Stimulated activated CD4-positive, alpha-beta T cell treated with anti-CD3 and anti-CD28 coated beads, TNF-alpha, amount 100 ng/mL, for 1 hour (primary cell): ENCODE measurements around the gene DDX52.
"Not testable (repeated sequence)": the region's sequence is repeated elsewhere in the genome, so short reads cannot be mapped to it uniquely, and the experiment has no call there.

Experiments
- DNase-seq, 3 donors: peaks; one replicate each; pipeline ENCODE4 v3.0.0-alpha.2; 2020; ENCODE audit warnings: low read depth in 3 of 3, low spot score in 1 of 3

DDX52 gene

GRCh38 chr17:37657202-37657601 is 14.0 kb upstream of the DDX52 start:
- no peak for DNase-seq

- DNase-seq = no peak
These were observed 8.6 kb upstream of the DDX52 start for GRCh38 chr17:37651849-37652248.

GRCh38 chr17:37650419-37651003 is 7.3 kb upstream of the DDX52 start:
- DNase-seq = no peak

DNA sequence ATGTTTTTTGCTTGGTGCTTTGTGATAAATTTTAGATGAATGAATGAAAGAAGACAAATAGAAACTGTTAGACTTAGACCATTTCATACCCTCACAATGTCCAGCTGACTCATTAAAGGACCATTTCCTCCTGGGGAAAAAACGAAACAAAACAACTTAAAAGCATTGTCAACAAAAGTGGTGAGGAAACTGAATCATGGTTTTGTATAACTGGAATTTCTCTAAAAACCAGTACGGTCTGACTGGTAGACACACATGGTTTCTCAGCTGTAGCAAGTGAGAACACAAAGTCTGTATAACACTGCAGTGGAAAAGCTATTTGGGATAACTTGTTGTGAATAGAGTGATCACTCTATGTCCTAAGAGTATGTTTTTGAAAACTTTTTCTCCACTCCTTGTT is 5.3 kb upstream of the DDX52 start:
- no peak for DNase-seq

GRCh38 chr17:37647856-37648255 is 4.6 kb upstream of the DDX52 start:
- no peak for DNase-seq

GRCh38 chr17:37643869-37644268 is 623 bp upstream of the DDX52 start:
- no peak for DNase-seq

GRCh38 chr17:37642681-37643080 is 565 bp downstream of the DDX52 start:
- no peak for DNase-seq

DNA sequence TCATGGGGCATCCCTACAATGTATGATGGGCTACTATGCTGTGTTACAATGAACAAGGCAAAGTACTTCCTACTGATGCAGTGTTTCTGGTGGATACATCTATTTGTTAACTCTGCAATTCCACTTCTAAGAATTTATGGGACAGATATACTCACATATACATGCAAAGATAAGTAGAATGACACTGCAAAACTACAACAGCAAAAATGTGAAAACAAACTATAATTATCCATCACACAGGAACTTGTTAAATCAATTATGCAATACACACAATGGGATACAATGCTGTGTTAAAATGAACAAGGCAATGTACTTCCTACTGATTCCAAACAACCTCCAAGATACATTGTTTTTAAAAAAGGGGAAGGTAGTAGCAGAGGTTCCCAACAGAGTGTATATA is 3.2 kb downstream of the DDX52 start:
- DNase-seq = no peak

DNA sequence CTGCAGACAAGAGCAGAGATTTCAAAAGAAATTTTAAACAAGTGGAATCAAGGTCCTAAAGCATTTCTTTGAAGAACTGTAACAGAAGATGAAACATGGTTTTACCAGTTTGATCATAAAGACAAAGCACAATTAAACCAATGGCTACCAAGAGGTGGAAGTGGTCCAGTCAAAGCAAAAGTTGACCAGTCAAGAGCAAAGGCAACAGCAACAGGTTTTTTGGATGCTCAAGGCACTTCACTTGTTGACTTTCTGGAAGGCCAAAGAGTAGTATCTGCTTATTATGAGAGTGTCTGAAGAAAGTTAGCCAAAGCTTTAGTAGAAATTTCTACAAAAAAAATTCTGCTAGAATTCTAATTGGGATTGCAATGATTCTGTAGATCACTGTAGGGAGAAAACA is 5.3 kb downstream of the DDX52 start:
- no peak for DNase-seq

- not testable (repeated sequence) for DNase-seq
These were observed 26.8 kb downstream of the DDX52 start for GRCh38 chr17:37616430-37616829.

- no peak for DNase-seq
These were observed 28.4 kb downstream of the DDX52 start for GRCh38 chr17:37614823-37615222.

- no peak for DNase-seq
These were observed 28.9 kb downstream of the DDX52 start for GRCh38 chr17:37614391-37614790.

DNA sequence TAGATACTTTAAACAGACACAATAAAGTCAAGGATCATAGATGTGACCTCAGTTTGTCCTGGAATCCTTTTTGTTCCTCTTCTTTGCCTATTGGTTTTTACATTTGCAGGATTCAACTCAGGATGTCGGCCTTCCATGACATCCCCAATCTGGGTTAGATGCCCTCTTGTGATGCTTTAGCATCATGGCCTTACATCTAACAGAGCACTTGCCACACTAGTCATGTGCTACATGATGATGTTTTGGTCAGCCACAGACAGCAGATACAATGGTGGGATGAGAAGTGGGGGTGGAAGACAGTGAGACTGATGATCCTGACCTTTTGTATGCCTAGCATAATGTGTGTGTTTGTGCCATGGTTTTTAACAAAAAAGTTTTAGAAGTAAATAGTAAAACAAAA is 32.3 kb downstream of the DDX52 start:
- no peak for DNase-seq

GRCh38 chr17:37610041-37610420 is 33.2 kb downstream of the DDX52 start:
- DNase-seq = not testable (repeated sequence)

GRCh38 chr17:37609170-37610040 is 33.8 kb downstream of the DDX52 start, which contains the start of gene SYNRG:
Gene SYNRG, minus strand, starts transcription at chr17:37609418. Its CDS starts 63 bp downstream, at chr17:37609355.
- peak; percentile 85 to 91 (median 91) for DNase-seq

- no peak for DNase-seq
These were observed 34.7 kb downstream of the DDX52 start for GRCh38 chr17:37608351-37609169.

GRCh38 chr17:37607637-37608331 is 35.5 kb downstream of the DDX52 start:
- DNase-seq = no peak

DNA sequence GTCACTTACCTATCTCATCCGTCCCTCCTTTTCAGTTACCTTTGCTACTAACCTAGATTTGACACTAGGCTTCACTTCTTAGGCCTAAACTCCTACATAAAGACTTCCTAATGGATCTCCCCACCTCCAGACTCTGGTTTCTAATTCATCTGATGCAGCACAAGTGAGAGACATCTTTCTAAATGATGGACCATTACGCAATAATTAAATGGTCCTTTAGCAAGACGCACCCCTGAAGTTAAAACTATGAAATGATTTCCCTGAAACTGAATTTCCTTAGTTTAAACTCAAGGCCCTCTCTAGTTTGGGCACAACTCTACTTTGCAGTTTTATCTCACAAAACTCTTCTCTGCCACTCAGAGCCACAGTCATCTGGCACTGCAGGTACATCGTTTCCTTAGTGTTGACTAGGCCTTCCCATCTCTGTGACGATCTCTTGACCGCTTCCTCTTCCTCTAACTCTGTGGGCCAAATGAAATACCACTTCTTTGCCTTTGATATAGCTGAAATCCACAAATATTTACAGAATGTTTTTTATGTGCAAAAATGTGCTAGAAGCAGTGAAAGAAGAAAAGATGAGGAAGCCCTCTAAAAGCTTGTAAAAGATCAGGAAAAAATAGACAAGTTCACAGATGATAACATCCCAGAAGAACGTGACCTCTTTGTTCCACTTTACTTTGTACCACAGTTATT is 37.3 kb downstream of the DDX52 start:
- DNase-seq = no peak

DNA sequence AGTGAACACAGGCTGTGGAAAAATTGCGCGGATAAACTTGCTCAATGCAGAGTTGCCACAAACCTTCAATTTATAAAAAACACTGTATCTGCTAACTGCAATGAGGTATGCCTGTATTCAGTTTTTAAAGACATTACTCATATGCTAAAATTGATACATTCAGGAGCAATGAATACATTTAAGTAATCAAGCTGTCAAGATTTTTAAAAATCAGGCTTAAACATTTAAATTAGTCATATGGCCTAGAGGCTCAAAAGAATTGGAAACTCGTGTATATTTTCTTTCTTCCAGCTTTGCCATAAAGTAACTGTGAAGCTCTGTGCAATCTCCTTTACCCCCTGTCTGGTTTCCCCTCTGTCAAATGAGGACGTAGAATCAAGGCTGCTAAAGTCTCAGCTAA is 38.2 kb downstream of the DDX52 start:
- DNase-seq = no peak

GRCh38 chr17:37604556-37604955 is 38.7 kb downstream of the DDX52 start:
- DNase-seq = no peak

DNA sequence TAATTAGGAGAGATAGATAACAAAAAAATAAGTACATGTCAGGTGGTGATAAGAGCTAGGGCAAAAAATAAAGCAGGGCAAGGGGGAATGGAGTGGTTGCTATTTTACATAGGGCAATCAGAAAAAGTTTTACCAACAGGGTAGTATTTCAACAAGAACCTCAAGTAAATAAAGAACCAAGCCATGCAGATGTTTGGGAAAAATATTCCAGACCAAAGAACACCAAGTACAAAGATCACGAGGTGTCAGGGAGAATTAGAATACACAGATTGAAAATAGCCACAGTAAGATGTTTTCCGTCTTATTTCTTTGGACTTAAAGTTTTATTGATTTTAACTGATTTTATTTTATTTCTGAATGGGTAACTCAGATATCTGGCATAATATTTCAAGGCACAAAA is 45.1 kb downstream of the DDX52 start:
- DNase-seq = no peak
